ENCODE results near the gene GPAM. TPM values are rescaled to one million over a fixed set of nuclear protein-coding genes. Genes with fewer than 3 reads are reported as not detected.

GPAM gene
- total RNA-seq, 2 donors from 2014 or later, result 8.6 to 10.9 TPM

GRCh38 chr10:112191791-112192190 lies 8.2 kb upstream of the GPAM start:
- no peak for DNase-seq
- ATAC-seq, result no peak
- intact Hi-C loops (cut with DNase I, micrococcal nuclease), result no loop called here

GRCh38 chr10:112191041-112191590 lies 7.6 kb upstream of the GPAM start:
- intact Hi-C loops (cut with DNase I, micrococcal nuclease), result no loop called here
- DNase-seq, result no peak
- ATAC-seq, result no peak

GRCh38 chr10:112189465-112189864 lies 5.9 kb upstream of the GPAM start:
- intact Hi-C loops (cut with DNase I, micrococcal nuclease), result loop anchor here in 1 of 2 donors (10.0 kb wide), 1 partner anchor 125 kb away; no protein-coding TSS in a partner anchor
- no peak for DNase-seq
- ATAC-seq, result no peak

DNA sequence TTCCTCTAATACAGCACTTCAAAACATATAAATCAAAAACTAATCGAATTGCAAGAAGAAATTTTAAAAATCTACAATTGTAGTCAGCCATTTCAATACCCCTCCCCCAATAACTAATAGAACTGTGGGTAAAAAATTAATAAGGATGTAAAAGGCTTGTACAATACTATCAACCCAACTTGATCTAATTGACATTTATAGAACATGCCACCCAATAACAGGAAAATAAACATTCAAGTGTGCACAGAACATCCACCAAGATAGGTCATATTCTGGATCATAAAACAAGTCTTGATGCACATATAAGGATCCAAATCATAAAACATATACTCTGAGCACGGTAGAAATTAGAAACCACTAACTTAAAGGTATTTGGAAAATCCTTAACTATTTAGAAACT lies 4.0 kb upstream of the GPAM start:
- DNase-seq, result no peak
- intact Hi-C loops (cut with DNase I, micrococcal nuclease), result loop anchor here in 1 of 2 donors (10.0 kb wide), 1 partner anchor 127 kb away; no protein-coding TSS in a partner anchor
- no peak for ATAC-seq

GRCh38 chr10:112185959-112186358 lies 2.4 kb upstream of the GPAM start:
- ATAC-seq, result no peak
- intact Hi-C loops (cut with DNase I, micrococcal nuclease), result loop anchor here in 1 of 2 donors (10.0 kb wide), 1 partner anchor 129 kb away; no protein-coding TSS in a partner anchor
- DNase-seq, result no peak

- DNase-seq (no peak), ATAC-seq (no peak)
- intact Hi-C loops (cut with DNase I, micrococcal nuclease), result loop anchor here in 1 of 2 donors (10.0 kb wide), 1 partner anchor 130 kb away; no protein-coding TSS in a partner anchor
Observed at GRCh38 chr10:112184379-112184778, 814 bp upstream of the GPAM start.

GRCh38 chr10:112184052-112184371 lies 447 bp upstream of the GPAM start:
- ATAC-seq, result peak; percentile 54
- intact Hi-C loops (cut with DNase I, micrococcal nuclease), result loop anchor here in 1 of 2 donors (10.0 kb wide), 1 partner anchor 131 kb away; no protein-coding TSS in a partner anchor

DNA sequence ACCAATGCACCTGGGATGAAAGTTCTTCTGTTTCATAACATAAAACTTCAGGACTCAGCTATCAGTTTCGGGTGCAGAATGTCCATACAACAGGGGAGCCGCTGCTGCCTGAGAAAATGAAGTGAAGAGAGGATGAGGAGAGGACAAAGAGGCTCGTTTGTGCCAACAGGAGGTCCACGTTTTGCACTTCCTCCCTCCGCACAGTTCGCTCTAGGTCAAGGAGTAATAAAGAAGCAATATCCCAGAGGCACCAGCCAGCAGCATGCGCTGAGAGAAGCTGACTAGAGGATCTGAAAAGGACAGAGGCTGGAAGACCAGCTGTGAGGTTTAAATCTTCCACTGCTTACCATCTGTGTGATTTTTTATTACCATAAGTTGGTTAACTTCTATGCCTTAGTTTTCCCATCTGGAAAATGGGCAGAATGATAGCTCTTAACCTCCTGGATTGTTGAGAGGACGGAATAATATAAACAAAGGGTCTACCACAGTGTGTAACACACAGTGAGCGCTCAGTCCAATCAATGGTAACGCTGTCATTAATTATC lies 709 bp downstream of the GPAM start:
- ATAC-seq (peak; percentile 47), DNase-seq (peak in 1 of 2 donors; percentile 18)
- intact Hi-C loops (cut with DNase I, micrococcal nuclease), result loop anchor here in 1 of 2 donors (10.0 kb wide), 1 partner anchor 132 kb away; no protein-coding TSS in a partner anchor

More at GRCh38 chr10:112184052-112184371, 447 bp upstream of the GPAM start:
- no peak for DNase-seq

GRCh38 chr10:112177247-112177646 lies 6.3 kb downstream of the GPAM start:
- ATAC-seq (no peak), DNase-seq (no peak)
- intact Hi-C loops (cut with DNase I, micrococcal nuclease), result loop anchor here in 1 of 2 donors (10.0 kb wide), 1 partner anchor 258 kb away; no protein-coding TSS in a partner anchor

DNA sequence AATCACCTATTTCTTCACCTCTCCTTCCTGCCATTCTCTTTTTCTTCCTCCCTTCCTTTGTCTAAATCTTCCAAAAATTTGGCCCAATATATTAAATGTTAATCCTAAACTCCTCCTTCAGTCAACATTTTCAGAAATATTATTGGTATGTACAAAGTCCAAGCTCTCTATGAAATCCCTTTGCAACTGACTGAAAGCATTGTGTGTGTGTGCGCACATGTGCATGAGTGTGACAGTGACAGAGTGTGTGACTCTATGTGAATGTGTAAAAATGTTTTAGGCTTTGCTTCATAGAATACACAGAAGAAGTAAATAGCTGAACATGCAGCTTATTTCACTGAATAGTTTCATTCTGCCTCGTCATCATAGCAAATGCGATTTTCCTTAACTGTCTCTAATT lies 7.0 kb downstream of the GPAM start:
- peak; percentile 68 for ATAC-seq
- intact Hi-C loops (cut with DNase I, micrococcal nuclease), result loop anchor here in 1 of 2 donors (10.0 kb wide), 1 partner anchor 258 kb away; no protein-coding TSS in a partner anchor

DNA sequence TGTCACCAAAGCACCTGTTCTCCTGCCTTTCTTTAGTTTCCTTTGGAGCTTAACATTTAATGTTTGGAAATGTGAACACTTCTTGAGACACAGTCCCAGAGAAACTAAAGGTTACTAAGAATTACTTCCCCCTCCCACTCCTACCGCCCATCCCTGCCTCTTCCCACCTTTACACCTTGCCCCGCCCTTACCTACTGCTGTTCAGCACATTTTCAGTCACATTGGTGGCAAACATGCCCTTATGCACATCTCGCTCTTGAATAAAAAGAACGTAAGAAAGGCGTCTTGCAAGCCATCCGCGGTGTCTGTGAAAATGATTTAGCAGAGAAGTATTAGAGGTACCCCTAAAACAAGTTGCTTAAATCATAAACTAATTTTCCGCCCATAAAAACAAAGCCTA lies 8.2 kb downstream of the GPAM start:
- DNase-seq (peak; percentile 29 to 41), ATAC-seq (peak; percentile 89)
- intact Hi-C loops (cut with DNase I, micrococcal nuclease), result loop anchor here in 1 of 2 donors (10.0 kb wide), 1 partner anchor 259 kb away; no protein-coding TSS in a partner anchor

More for the DNA sequence above, 7.0 kb downstream of the GPAM start:
- no peak for DNase-seq

- intact Hi-C loops (cut with DNase I, micrococcal nuclease), result loop anchor here in 1 of 2 donors (10.0 kb wide), 1 partner anchor 262 kb away; no protein-coding TSS in a partner anchor
- peak; percentile 82 for ATAC-seq
- no peak for DNase-seq
Observed at GRCh38 chr10:112173206-112173605, 10.4 kb downstream of the GPAM start.

- DNase-seq (no peak), ATAC-seq (no peak)
- intact Hi-C loops (cut with DNase I, micrococcal nuclease), result no loop called here
Observed at GRCh38 chr10:112168733-112169132, 14.8 kb downstream of the GPAM start.

- intact Hi-C loops (cut with DNase I, micrococcal nuclease), result no loop called here
- DNase-seq (no peak), ATAC-seq (no peak)
Observed at GRCh38 chr10:112166800-112167199, 16.8 kb downstream of the GPAM start.

DNA sequence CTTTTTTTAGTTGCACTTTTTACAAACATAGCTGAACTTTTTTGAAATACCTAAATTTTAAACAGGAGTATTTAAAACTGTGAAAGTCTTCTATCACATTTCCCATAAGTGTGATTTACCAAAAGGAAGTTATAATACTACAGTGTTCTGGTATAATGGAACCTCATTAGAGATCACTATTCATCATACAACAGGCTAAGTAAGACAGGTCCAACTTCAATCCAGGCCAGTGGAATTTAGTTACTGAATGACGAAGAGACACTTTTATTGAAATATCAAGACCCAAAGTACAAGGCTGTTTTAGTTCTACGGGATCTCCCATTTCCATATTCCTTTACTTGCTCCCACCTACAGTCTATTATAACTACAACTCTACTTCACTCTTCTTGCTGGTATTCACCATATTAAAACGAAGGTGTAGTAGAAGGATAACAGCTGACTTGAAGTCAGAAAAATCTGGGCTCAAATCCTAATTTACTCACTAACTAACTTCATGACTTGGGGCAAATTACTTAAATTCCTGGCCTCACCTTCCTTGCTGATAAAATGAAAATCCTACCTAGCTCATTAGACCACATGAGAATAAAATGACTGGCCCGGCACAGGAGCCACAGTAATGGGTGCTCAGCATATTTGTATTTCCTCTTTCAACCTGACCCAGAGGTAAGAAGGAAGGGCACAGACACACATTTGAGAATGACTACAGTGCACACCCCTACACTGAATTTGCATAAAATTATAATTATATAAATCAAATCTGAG lies 21.6 kb downstream of the GPAM start:
- intact Hi-C loops (cut with DNase I, micrococcal nuclease), result no loop called here
- DNase-seq (no peak), ATAC-seq (no peak)

GRCh38 chr10:112160834-112161233 lies 22.7 kb downstream of the GPAM start:
- ATAC-seq (no peak), DNase-seq (no peak)
- intact Hi-C loops (cut with DNase I, micrococcal nuclease), result no loop called here

DNA sequence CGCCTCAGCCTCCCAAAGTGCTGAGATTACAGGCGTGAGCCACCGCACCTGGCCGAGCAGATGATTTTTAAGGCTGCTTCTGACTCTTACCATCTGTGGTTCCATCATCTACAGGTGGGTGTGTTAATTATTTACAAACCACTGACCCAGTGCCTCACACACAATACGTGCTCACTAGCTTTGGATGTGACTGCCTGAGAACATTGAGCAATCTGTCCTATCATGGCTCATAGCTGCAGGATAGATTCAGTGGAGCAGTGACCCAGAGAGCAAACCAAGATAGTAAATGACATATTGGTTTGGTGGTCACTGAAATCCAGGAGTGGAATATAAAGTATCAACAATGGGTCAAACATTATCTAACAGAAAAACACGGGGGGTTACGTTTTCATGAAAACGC lies 24.1 kb downstream of the GPAM start:
- intact Hi-C loops (cut with DNase I, micrococcal nuclease), result no loop called here
- DNase-seq (no peak), ATAC-seq (no peak)

DNA sequence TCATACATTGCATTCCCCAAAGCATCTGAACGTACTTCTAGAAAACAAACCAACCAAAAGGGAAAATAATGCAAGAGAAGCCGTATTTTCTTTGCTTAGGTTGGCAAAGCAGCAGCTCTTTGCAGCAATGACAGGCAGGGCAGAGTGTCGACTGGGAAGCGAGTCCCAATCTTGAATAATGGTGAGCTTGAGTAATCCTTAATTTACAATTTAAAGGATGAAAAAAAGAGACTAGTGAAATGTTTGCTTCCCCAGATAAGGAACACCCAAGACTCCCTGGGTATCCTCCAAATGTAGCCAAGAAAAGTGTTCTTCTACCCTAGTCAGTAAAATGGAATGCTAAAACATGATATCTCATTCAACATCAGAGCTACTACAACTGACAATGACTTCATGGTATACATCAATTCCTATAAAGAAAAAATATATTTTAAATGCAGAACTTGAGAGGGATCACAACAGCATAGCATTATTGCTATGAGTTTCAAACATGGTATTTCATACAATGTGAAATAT lies 32.0 kb downstream of the GPAM start:
- intact Hi-C loops (cut with DNase I, micrococcal nuclease), result no loop called here
- no peak for DNase-seq
- ATAC-seq, result no peak

DNA sequence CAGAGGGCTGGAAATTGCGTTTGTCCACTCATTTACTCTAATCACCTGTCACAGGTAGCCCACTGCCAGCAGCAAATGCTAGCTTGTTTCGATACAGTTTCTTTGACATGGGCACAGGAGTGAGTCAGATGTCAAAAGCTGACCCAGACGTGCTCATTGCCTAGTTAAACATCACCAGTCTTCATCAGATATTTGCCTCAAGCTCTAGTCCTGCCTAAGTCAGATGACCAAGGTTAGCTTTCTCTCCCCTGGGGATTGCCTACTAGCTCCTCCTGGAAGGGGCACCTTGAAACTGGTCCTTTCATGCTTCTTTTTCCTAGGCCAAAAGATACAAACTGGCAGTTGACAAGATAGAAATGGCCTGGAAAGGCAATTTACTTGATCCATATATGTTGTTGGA lies 35.2 kb downstream of the GPAM start:
- intact Hi-C loops (cut with DNase I, micrococcal nuclease), result no loop called here
- no peak for ATAC-seq
- no peak for DNase-seq
